GM18502 (cell line): ENCODE measurements around the gene NELL1.

Experiments
- ATAC-seq: cut with Tn5 transposase; IDR thresholded peaks from one replicate; pipeline ENCODE4 v1.9.1; 2021; ENCODE audit warnings: mild to moderate bottlenecking; ENCODE audit not compliant: unreplicated experiment, poor library complexity

Gene NELL1

DNA sequence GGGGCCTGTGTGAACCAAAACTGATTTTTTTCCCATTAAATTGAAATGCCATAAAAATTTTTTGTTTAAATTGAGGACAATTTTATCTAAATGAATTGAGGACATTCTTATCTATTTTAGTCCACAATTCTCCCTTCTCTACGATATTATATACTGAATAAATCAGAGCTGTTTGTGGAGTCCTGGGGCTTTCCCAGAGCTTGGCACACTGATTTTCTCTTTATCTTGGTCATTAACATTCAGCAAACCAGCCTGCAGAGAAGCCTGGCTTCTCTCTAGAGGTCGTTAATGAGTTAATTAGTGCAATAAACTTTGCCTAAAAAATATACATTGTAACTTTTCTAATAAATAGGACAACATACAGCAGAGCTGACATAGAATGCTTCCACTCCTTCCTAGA lies 615.7 kb downstream of the NELL1 start:
- no peak for ATAC-seq

- no peak for ATAC-seq
Measured at GRCh38 chr11:21289686-21290085, 620.3 kb downstream of the NELL1 start.

DNA sequence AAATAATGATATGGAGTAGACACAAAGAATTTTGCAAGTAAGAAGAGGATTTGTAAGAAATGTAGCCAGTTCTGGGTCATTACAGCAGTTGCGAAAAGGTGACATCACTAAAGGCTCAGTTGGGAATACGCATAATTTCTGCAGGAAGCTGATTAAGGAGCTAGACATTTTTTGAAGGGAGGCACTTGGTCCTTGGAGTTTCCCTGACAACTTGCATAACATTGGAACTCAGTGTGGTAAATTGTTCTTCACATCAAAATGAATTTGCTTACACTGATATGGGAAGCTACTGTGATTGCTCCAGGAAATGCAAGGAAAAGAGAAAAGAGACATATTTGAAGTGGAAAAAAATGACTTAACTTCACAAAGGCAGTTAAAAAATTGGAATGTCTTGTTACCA lies 626.1 kb downstream of the NELL1 start:
- no peak for ATAC-seq

DNA sequence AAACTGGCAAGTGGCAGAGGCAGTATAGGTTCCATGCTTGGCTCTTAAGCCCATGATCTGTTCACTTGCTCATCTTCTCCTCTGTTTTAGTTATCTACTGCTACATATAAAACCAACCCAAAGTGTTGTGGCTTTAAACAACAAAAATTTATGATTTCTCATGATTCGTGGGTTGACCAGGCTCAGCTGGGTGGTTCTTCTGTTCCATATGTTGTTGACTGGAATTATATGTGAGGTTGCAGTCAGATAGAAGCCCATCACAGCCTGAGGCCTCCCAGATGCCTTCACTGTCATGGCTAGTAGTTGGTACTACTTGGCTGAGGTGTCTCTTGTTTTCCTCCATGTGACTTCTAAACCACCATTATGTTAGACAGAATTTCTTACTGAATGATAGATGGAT lies 632.6 kb downstream of the NELL1 start:
- ATAC-seq, result no peak

DNA sequence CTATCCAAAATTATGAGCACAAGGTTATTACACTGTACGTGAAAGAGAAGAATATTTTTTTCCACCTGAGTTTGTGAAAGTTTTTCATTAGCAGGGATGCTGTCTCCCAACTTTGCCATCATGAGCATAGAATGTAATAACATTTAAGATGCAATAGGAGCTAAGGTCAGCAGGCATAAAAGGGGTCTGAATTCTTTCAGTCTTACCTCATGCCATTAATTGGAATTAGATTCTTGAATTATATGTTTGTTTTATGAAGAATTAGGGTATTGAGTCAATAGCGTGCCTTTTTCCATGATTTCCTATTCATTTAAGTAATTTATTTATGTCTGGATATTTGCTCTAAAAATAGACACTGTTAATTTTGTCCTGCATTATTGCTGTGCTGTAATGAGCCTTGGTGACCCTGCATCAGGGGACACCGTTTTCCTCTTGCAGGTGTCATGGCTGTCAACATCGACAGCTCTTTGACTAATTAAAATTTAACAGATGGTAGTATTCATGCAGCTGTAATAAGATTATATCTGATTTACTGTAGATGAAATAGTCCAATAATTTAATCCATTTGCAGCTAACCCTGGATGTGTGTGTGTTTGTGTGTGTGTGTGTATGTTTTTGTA lies 637.5 kb downstream of the NELL1 start:
- ATAC-seq, result no peak

DNA sequence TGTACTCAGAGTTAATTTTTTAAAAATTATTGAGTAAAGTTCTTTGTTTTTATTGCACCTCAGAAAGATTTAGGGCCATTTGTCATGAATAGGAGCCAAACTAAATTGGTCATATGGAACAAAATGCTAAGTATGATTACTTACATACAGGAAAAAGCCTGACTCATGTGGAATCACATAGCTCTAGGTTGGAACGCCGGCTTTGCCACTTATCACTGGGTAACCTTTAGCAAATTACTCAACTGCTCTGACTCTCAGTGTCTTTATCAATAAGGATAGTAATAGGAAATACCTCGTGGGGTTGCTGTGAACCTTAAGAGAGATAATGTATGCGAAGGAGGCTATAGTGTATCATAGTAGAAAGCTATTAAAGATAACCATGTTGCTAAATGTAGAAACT lies 638.5 kb downstream of the NELL1 start:
- ATAC-seq, result no peak

DNA sequence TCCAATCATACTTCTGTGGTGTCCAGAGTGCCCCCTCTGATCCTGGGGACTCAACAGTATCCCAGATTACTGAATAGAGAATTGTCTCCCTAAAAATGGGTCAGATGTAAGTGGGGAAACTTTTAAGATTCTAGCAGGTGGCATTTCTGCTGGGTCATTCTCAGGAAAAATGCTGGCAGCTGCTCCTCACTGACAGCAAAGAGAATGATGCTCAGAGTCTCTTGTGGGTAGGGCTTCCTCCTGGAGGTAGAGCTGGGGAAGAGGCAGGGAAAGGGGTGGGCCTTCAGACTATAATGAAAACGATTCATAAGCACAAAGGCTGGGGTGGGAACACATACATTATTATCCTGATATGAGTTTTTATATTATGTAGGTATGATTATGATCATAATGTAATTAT lies 647.2 kb downstream of the NELL1 start:
- no peak for ATAC-seq

DNA sequence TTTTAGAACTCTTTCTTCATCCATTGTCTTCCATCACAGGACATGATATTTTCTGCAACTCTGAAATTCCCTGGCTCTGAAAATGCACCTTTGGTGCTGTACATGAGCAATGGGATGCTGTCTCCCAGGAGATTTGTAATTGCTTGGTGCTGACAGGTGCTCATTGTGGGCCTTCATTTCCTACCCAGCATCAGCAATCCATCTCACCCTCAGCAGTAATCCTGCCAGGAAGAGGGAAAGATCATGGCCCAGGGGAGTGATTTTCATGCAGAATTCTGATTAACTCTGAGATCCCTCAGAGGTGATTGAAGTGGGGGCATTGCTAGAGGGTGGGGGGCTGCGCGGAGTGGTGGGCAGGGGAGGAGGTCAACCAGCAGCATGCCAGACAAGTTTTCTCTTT lies 651.7 kb downstream of the NELL1 start:
- ATAC-seq, result no peak

- no peak for ATAC-seq
Measured at GRCh38 chr11:21321530-21321929, 652.1 kb downstream of the NELL1 start.

GRCh38 chr11:21323617-21324016 lies 654.2 kb downstream of the NELL1 start:
- ATAC-seq, result no peak

GRCh38 chr11:21343204-21343603 lies 673.8 kb downstream of the NELL1 start:
- no peak for ATAC-seq

- ATAC-seq, result no peak
Measured at GRCh38 chr11:21346361-21346760, 677.0 kb downstream of the NELL1 start.

DNA sequence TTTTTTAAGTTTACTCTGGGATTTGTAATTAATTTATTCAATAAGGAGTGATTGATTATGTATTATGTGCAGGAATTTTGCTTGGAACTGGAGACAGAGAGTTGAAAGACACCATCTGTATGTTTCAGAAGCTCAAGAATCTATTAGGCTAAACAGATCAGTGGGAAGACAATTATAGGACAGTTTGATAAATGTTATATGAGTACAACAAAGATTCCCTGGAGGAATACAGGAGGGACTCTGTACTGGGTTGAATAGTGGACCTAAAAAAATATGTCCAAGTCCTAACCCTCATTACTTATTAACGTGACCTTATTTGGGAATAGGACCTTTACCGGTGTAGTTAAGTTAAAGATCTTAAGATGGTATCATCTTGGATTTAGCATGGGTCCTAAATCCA lies 681.2 kb downstream of the NELL1 start:
- no peak for ATAC-seq

- ATAC-seq, result no peak
Measured at GRCh38 chr11:21353425-21353824, 684.0 kb downstream of the NELL1 start.

GRCh38 chr11:21364866-21365624 lies 695.7 kb downstream of the NELL1 start:
- ATAC-seq, result no peak

DNA sequence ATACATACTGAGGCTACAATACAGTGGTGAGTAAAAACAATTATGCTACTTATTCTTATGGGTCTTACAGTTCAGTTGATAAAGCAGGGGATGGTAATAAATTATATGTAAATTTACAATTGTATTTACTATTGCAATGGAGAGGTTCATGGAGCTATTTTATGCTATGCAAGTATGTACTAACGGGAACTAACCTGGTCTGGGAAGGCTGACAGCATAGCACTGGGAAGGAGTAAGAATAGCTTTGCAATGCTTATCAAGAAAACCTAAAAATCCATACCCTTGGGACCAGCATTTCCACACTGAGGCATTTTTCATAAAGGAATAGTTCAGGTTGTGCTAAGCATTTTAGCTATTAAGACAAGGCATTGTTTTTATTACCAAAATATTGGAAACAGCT lies 700.6 kb downstream of the NELL1 start:
- no peak for ATAC-seq

DNA sequence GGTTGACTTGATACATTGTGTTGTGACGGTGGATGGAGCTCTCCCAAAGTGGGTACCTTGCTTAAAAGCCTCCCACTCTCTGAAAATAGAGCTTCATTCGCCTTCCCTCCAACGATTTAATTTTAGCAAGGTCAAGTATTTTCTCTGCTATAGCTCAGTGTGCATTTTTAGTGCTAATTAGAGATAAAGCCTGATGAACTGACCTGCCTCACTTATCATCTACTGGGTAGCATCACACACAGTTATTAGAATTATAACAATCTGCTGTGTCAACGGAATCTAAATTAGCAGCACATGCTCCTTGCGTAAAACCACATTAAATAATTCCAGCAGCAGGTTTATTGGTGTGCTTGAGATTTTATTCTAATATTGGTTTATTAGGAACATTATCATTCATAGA lies 701.7 kb downstream of the NELL1 start:
- ATAC-seq, result no peak

DNA sequence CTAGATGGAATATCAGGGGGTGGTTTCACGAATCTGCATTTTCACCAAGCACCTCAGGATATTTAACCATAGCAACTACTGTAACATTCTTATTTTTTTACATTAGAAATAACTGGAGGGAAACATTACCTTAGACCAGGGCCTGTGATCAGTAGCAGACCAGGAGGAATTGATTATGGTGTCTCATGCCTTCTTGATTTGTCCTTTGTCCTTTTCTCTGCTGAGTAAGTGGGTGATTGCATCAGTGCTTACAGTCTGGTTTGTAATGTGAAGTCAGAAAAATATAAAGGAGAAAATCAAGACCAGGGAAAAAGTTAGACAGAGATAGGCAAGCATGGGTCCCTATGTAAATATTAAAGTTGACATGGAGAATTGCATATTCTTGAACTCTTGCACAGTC lies 703.3 kb downstream of the NELL1 start:
- ATAC-seq, result no peak

GRCh38 chr11:21374376-21374775 lies 705.0 kb downstream of the NELL1 start:
- ATAC-seq, result no peak

DNA sequence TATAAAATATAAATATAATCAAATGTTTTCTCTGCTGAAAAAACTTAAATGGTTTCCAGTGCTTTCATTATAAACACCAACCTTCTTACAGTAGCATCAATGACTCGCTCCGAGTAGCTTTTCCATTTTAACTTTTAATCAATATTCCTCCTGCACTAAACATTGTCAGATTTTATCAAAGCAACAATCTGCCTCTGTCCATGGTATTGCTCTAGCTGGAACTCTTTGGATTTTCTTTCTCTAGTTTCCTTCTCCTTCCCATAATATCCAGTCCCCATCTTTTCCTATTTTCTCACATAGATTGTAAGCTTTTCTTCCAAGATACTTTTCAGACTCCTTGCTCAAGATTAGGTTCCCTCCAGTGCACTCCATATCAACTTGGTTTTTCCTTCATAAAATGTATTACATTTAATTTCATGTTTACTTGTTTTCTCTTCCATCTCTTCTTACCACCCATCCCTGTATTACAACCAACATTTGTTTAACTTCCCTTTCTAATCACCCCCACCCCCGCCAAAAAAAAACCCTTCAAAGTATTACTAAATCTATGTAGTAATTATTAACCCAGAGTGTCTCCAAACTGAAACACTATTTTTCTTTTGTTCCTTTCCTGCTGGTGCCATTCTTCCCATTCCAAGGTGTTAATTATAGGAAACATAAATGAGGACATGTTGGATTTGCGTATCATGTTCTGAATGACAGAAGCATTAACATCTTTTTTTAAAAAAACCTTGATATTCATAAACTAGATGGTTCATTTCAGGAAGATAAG lies 716.5 kb downstream of the NELL1 start:
- no peak for ATAC-seq

DNA sequence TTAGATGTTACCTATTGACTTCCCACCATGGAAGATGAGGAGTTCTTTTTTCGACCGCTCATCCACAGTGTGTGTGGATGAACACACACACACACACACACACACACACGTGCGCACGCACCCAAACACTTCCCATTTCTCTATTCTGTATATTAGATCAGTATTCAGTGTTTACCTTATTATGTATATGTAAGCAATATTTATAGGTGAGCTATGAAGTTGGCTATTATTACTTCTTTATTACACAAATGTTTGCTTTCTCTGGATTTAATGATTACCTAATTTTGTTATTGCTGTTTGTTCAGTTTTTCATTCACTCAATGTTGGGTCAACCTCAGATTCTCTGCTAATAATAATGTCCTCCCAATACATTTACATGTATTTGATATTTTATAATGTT lies 721.0 kb downstream of the NELL1 start:
- ATAC-seq, result no peak
